ENCODE data around the gene ATP2A1. TPM values are rescaled to one million over a fixed set of nuclear protein-coding genes. Genes with fewer than 3 reads are reported as not detected.

ATP2A1 gene
- 1.4 TPM for total RNA-seq

GRCh38 chr16:28878083-28878926, at the start of gene ATP2A1:
TSS of gene ATP2A1 (plus strand) at chr16:28878488. CDS start at chr16:28878672, 184 bp downstream.
- DNase-seq (ENCODE audit: low spot score) (no peak), ATAC-seq (no peak)

GRCh38 chr16:28829747-28830146, 48.5 kb upstream of the ATP2A1 start:
- ATAC-seq: no peak
- DNase-seq (ENCODE audit: low spot score): no peak

GRCh38 chr16:28830531-28830930, 47.8 kb upstream of the ATP2A1 start:
- ATAC-seq (no peak), DNase-seq (ENCODE audit: low spot score) (no peak)

GRCh38 chr16:28834349-28834748, 43.9 kb upstream of the ATP2A1 start:
- DNase-seq (ENCODE audit: low spot score) (no peak), ATAC-seq (peak; percentile 10)

GRCh38 chr16:28834873-28835863, 43.1 kb upstream of the ATP2A1 start:
- ATAC-seq: peak; percentile 13
- DNase-seq (ENCODE audit: low spot score): no peak

GRCh38 chr16:28835864-28836760, 42.2 kb upstream of the ATP2A1 start:
- ATAC-seq (peak; percentile 7), DNase-seq (ENCODE audit: low spot score) (no peak)

- no peak for ATAC-seq
Observed at GRCh38 chr16:28836761-28837064, 41.6 kb upstream of the ATP2A1 start.

GRCh38 chr16:28837672-28838557, 40.4 kb upstream of the ATP2A1 start:
- DNase-seq (ENCODE audit: low spot score) (no peak), ATAC-seq (no peak)

More at GRCh38 chr16:28836761-28837064, 41.6 kb upstream of the ATP2A1 start:
- DNase-seq (ENCODE audit: low spot score): no peak

GRCh38 chr16:28838558-28838918, 39.8 kb upstream of the ATP2A1 start:
- no peak for ATAC-seq
- no peak for DNase-seq (ENCODE audit: low spot score)

GRCh38 chr16:28839004-28839639, 39.2 kb upstream of the ATP2A1 start:
- ATAC-seq: no peak
- DNase-seq (ENCODE audit: low spot score): no peak

GRCh38 chr16:28839899-28840298, 38.4 kb upstream of the ATP2A1 start:
- ATAC-seq: no peak
- DNase-seq (ENCODE audit: low spot score): no peak

- DNase-seq (ENCODE audit: low spot score): no peak
- no peak for ATAC-seq
Observed at GRCh38 chr16:28842696-28843095, 35.6 kb upstream of the ATP2A1 start.

GRCh38 chr16:28843766-28844165, 34.5 kb upstream of the ATP2A1 start:
- ATAC-seq (no peak), DNase-seq (ENCODE audit: low spot score) (no peak)

GRCh38 chr16:28844226-28844885, 33.9 kb upstream of the ATP2A1 start:
- DNase-seq (ENCODE audit: low spot score) (no peak), ATAC-seq (no peak)

GRCh38 chr16:28845293-28845692, 33.0 kb upstream of the ATP2A1 start:
- DNase-seq (ENCODE audit: low spot score) (no peak), ATAC-seq (peak; percentile 61)

- no peak for DNase-seq (ENCODE audit: low spot score)
- ATAC-seq: no peak
Observed at GRCh38 chr16:28845761-28846079, 32.6 kb upstream of the ATP2A1 start.

GRCh38 chr16:28846080-28846932, 32.0 kb upstream of the ATP2A1 start, which contains the start of gene TUFM:
TSS of gene TUFM (minus strand) at chr16:28846348. CDS start at chr16:28846269, 79 bp downstream.
- peak; percentile 98 for DNase-seq (ENCODE audit: low spot score)
- ATAC-seq: peak; percentile 93

GRCh38 chr16:28846933-28847273, 31.4 kb upstream of the ATP2A1 start:
- ATAC-seq (peak; percentile 2), DNase-seq (ENCODE audit: low spot score) (no peak)
